Measurements from ENCODE around the gene WNT7B. TPM values are rescaled to one million over a fixed set of nuclear protein-coding genes. Genes with fewer than 3 reads are reported as not detected.

The WNT7B gene
- total RNA-seq, 1 donor from 2014 or later, result not detected

- intact Hi-C loops (cut with micrococcal nuclease), result no loop called here
Measured at GRCh38 chr22:45996241-45997076, 19.5 kb upstream of the WNT7B start.

- intact Hi-C loops (cut with micrococcal nuclease), result no loop called here
Measured at GRCh38 chr22:45995405-45996101, 18.6 kb upstream of the WNT7B start.

GRCh38 chr22:45994491-45995404, 17.8 kb upstream of the WNT7B start:
- intact Hi-C loops (cut with micrococcal nuclease), result loop anchor here (1.0 kb wide), 1 partner anchor 122 kb away; no protein-coding TSS in a partner anchor

- intact Hi-C loops (cut with micrococcal nuclease), result loop anchor here (1.0 kb wide), 1 partner anchor 122 kb away; no protein-coding TSS in a partner anchor
Measured at GRCh38 chr22:45993841-45994240, 16.9 kb upstream of the WNT7B start.

GRCh38 chr22:45993143-45993692, 16.3 kb upstream of the WNT7B start:
- intact Hi-C loops (cut with micrococcal nuclease), result no loop called here

- intact Hi-C loops (cut with micrococcal nuclease), result no loop called here
Measured at GRCh38 chr22:45992737-45993136, 15.8 kb upstream of the WNT7B start.

- intact Hi-C loops (cut with micrococcal nuclease), result no loop called here
Measured at GRCh38 chr22:45991098-45991497, 14.1 kb upstream of the WNT7B start.

GRCh38 chr22:45987136-45987861, 10.3 kb upstream of the WNT7B start:
- intact Hi-C loops (cut with micrococcal nuclease), result no loop called here

- intact Hi-C loops (cut with micrococcal nuclease), result no loop called here
Measured at GRCh38 chr22:45984316-45984916, 7.5 kb upstream of the WNT7B start.

GRCh38 chr22:45983797-45984196, 6.8 kb upstream of the WNT7B start:
- intact Hi-C loops (cut with micrococcal nuclease), result no loop called here

GRCh38 chr22:45980761-45981160, 3.8 kb upstream of the WNT7B start:
- intact Hi-C loops (cut with micrococcal nuclease), result no loop called here

GRCh38 chr22:45980268-45980570, 3.3 kb upstream of the WNT7B start:
- intact Hi-C loops (cut with micrococcal nuclease), result no loop called here

- intact Hi-C loops (cut with micrococcal nuclease), result no loop called here
Measured at GRCh38 chr22:45978275-45978713, 1.3 kb upstream of the WNT7B start.

- intact Hi-C loops (cut with micrococcal nuclease), result no loop called here
Measured at GRCh38 chr22:45977551-45978274, 751 bp upstream of the WNT7B start.

GRCh38 chr22:45976254-45977002, 534 bp downstream of the WNT7B start:
- intact Hi-C loops (cut with micrococcal nuclease), result no loop called here

- intact Hi-C loops (cut with micrococcal nuclease), result no loop called here
Measured at GRCh38 chr22:45975164-45976161, 1.5 kb downstream of the WNT7B start.

GRCh38 chr22:45974498-45974897, 2.5 kb downstream of the WNT7B start:
- intact Hi-C loops (cut with micrococcal nuclease), result no loop called here

GRCh38 chr22:45972889-45973253, 4.1 kb downstream of the WNT7B start:
- intact Hi-C loops (cut with micrococcal nuclease), result no loop called here
